Activated T-cell treated with anti-CD3 and anti-CD28 coated beads for 48 hours (primary cell): Measurements from ENCODE around the gene RSF1.
A peak's percentile ranks its signal among the peaks of the same experiment; 100 is the strongest.
"Not testable (repeated sequence)": the region's sequence is repeated elsewhere in the genome, so short reads cannot be mapped to it uniquely, and the experiment has no call there.

Experiments used
- DNase-seq: peaks from one replicate; pipeline ENCODE4 v3.0.0-alpha.2; 2020; ENCODE audit warnings: low read depth

RSF1 gene

DNA sequence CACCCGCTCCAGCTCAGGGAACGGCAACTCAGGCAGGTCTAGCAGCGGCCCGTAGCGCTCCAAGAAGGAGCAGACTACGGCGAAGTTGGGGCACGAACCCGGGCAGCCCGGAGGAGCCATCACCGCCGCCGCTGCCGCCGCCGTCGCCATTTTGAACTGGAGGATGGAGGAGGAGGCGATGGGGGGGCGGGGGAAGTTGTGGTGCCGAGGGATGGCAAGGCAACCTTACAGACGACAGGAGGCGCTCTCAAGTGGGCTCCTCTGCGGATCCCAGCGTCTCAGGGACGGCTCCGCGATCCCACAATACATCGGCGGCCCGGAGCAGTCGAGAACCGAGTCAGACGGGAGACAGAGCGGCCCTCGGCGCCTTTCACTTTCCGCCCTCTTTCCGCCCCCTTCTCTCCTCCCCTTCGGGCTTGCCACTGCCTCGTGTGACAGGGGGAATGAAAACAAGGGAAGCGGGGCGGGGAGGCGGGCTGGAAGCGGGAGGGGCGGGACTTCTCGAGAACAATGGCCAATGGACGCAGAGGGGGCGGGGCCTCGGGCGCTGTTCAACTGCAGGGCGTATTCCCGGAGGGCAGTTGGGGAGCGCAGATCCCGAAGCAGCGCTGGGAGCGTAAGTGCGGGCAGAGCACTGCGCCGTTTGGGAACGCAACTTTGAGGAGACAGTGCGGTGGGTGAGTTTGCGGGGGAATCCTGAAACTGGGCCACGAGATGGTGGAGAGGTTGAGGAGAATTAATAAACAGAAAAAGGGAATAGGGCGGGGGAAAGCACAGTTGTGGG, at the start of gene RSF1, which contains the start of gene AAMDC:
Gene RSF1, minus strand, starts transcription at position 158 of the 784 bp plus-strand sequence. Its CDS starts 8 bp downstream, at position 150.
Gene AAMDC, plus strand, starts transcription at position 580 of the 784 bp plus-strand sequence. CDS start 21,353 bp downstream, outside the sequence.
- DNase-seq, result peak; percentile 93

DNA sequence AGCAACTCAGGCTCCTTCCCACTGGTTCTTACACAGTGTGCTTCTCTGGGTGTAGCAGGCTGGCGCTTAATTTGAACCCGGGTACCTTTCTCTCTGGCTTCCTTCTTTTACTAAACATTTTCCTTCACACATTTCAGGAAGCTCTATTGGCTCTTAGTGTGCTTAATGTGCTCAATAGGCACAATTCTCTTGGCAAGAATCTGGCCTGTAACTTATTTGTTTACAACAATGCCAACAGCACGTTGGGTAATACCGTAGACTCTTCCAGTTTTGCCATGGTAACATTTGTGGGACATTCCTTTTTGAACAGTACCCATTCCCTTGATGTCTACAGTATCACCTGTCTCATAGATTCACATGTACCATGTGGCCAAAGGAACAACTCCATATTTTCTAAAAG, 48.2 kb upstream of the RSF1 start:
- DNase-seq, result no peak

DNA sequence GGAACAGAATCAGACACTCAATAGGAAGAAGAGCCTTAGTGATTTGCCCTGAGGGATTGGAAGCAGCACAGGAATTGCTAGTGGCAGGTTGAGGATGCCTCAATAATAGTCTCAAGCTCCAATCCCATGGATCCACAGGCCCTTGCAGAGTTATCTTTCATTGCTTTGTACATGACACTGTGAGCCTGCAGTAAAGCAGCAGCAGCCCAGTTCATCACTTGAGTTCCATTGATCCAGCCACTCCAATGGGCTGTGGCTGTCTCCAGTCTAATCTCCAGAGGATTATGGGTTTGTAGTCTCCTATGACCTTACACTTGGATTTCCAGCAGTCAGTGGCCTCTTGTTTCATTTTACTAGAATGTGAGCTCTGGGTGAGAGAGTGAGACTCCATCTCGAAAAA, 45.8 kb upstream of the RSF1 start:
- no peak for DNase-seq

DNA sequence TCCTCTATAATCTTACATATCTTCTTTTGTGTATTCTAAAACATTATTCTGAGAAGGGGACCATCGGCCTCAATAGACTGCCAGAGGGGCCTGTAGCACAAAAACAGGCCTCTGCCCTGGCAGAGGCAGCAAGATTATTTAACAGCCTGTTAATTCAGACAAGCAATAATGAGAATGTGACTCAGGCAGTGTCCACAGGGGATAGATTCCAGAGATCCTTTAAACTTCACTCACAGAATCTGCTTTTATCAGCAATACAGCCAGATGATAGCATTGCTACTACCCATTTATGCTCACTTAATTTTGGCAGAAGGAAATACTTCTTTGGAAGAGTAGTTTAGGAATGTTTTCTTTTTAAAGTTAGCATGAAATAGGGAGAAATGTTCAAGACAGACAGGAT, 45.3 kb upstream of the RSF1 start:
- DNase-seq, result no peak

GRCh38 chr11:77861444-77861843, 40.9 kb upstream of the RSF1 start:
- not testable (repeated sequence) for DNase-seq

GRCh38 chr11:77857906-77858457, 37.5 kb upstream of the RSF1 start:
- not testable (repeated sequence) for DNase-seq

GRCh38 chr11:77854838-77855237, 34.3 kb upstream of the RSF1 start:
- DNase-seq, result no peak

GRCh38 chr11:77851503-77851902, 31.0 kb upstream of the RSF1 start:
- no peak for DNase-seq

GRCh38 chr11:77843700-77844099, 23.2 kb upstream of the RSF1 start:
- DNase-seq, result not testable (repeated sequence)

DNA sequence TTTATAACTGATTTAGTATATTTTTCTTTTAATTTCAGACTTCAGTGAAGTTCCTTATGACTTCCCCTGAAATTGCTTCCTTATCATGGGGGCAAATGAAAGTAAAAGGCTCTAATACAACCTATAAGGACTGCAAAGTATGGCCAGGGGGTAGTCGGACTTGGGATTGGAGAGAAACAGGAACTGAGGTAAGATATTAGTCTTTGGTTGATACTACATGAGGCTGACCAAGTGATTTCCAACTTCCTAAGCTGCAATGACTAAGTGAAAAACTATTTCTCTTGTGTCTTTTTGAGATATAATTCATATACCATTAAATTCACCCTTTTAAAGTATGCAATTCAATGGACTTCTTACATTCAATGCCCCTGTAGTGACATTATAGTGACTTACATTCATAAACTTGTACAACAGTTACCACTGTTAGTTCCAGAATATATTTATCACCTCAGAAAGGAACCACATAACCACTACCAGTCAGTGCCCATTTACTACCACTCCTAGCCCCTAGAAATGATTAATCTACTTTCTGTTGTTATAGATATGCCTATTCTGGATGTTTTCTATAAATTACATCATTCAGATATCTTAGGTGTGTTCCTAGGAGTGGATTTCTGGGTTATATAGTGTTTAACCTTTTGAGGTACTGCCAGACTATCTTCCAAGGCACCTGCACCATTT, 22.1 kb upstream of the RSF1 start:
- no peak for DNase-seq

GRCh38 chr11:77833302-77833701, 12.8 kb upstream of the RSF1 start:
- no peak for DNase-seq

DNA sequence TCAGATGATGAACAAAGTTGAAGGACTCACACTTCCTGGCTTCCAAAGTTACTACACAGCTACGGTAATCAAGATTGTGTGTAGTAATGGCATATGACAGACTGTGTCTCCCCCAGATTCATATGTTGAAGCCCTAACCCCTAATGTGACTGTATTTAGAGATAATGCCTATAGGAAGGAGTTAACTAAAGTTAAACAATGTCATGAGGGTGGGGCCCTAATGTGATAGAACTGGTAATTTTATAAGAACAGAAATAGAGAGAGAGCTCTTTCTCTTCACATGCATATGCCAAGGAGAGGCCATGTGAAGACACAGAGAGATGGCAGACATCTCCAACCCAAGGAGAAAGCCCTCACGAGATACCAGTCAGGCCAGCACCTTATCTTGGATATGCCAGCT, 8.4 kb upstream of the RSF1 start:
- no peak for DNase-seq

GRCh38 chr11:77823775-77824174, 3.3 kb upstream of the RSF1 start:
- no peak for DNase-seq

DNA sequence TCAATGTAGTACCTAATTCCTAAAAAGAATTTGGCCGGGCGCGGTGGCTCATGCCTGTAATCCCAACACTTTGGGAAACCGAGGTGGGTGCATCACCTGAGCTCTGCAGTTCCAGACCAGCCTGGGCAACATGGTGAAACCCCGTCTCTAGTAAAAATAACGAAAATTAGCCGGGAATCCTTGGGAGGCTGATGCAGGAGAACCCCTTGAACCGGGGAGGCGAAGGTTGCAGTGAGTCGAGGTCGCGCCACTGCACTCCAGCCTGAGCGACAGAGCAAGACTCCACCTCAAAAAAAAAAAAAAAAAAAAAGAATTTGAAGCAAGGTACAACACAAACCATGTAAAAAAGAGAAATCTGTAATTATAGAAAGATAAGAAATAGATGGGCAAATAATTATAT, 1.6 kb upstream of the RSF1 start:
- not testable (repeated sequence) for DNase-seq

GRCh38 chr11:77821349-77821851, 878 bp upstream of the RSF1 start:
- no peak for DNase-seq

- DNase-seq, result peak; percentile 18
These were observed 479 bp downstream of the RSF1 start for GRCh38 chr11:77819921-77820564.

GRCh38 chr11:77819411-77819920, 1.1 kb downstream of the RSF1 start:
- DNase-seq, result peak; percentile 75

DNA sequence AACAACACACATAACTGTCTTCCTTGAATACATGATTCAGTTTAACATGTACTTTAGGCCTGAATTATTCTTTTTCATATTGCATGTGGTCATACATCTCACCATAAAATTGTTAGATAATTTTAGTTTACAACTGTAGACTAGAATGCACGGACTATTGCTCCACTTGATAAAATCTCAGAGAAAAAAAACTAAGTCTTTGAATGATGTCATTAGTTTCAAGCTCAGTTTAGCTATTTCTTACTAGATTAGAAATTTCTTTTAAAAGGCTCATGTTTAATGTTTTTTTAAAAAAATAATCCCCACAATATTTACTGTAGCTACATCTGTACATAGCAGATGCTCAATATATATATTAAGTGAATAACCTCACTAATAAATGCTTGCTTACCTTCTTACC, 5.1 kb downstream of the RSF1 start:
- no peak for DNase-seq

DNA sequence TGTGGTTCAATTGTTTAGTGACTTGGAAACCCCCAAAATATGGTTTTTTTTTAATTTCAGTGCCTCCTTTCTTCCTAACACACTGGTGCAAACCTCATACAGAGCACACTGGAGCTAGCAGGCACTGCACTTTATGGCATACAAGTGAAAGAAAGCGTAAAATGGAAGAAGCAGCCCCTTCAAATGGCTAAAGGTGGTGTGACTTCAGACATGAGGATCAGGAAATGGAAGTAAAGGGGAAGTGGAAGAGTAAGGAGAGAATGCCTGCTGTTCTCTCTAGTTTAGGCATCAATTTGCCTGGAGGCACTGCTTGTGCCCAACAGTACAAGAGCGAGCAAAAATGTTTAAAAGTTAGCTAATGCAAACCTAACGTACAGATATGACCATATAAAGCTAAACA, 5.7 kb downstream of the RSF1 start:
- DNase-seq, result no peak

- no peak for DNase-seq
These were observed 7.3 kb downstream of the RSF1 start for GRCh38 chr11:77813256-77813655.

GRCh38 chr11:77806993-77807392, 13.5 kb downstream of the RSF1 start:
- no peak for DNase-seq

DNA sequence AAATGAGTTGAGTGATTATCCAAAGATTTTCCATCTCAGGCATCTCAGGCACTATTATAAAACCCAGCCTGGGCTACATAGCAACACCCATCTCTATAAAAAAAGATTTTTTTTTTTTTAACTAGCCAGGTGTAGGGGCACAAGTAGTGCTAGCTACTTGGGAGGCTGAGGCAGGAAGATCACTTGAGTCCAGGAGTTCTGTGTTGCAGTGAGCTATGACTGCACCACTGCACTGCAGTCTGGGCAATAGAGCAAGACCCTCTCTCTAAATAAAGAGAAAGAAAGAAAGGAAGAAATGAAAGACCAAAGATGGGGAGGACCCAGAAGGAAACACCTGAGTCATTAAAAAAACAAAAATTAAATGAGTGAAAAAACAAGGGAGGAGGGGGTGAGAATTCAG, 14.1 kb downstream of the RSF1 start:
- DNase-seq, result no peak
